SIG-M5 treated with dmso at 0.1 percent for 504 hours (cell line): Measurements from ENCODE around the gene NOS1.
A peak's percentile ranks its signal among the peaks of the same experiment; 100 is the strongest.
"Not testable (repeated sequence)": the region's sequence is repeated elsewhere in the genome, so short reads cannot be mapped to it uniquely, and the experiment has no call there.

Source experiments
- DNase-seq: peaks from one replicate; lab custom pipeline; 2025; ENCODE audit not compliant: unreplicated experiment; lab: John Stamatoyannopoulos, UW

The NOS1 gene

GRCh38 chr12:117273091-117273490, 88.3 kb downstream of the NOS1 start:
- DNase-seq: no peak

DNA sequence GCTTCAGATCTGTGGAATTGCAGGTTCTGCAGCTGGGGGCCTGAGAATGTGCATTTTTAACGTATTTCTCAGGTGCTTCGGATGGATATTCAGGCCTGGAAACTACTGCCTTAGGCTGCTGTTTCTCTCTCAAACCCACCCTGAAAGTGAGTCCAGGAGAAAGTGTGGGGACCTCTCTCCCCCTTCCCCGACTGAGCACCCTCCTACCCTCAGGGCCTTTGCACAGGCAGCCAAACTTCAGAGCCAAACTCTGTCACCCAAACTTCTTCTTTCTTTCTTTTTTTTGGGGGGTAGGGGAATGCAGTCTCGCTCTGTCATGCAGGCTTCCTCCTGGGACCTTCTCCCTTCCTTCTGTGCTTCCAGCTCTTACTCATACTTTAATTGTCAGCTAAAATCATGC, 88.7 kb downstream of the NOS1 start:
- no peak for DNase-seq

GRCh38 chr12:117262749-117263148, 98.7 kb downstream of the NOS1 start:
- no peak for DNase-seq

- DNase-seq: no peak
These were observed 100.2 kb downstream of the NOS1 start for GRCh38 chr12:117261247-117261646.

- DNase-seq: no peak
These were observed 106.0 kb downstream of the NOS1 start for GRCh38 chr12:117255386-117255785.

DNA sequence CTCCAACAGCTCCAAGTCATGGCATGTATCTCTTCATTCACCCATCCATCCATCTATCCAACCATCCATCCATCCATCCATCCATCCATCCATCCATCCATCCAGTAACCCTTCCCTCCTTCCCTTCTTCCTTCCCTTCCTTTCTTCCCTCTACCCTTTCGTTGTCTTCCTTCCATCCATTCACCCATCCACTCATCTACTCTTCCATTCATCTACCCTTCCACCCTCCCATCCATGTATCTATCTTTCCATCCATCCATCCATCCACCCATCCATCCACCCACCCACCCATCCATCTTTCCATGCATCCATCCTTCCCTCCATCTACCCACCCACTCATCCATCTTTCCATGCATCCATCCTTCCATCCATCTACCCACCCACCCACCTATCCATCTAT, 117.9 kb downstream of the NOS1 start:
- DNase-seq: no peak

DNA sequence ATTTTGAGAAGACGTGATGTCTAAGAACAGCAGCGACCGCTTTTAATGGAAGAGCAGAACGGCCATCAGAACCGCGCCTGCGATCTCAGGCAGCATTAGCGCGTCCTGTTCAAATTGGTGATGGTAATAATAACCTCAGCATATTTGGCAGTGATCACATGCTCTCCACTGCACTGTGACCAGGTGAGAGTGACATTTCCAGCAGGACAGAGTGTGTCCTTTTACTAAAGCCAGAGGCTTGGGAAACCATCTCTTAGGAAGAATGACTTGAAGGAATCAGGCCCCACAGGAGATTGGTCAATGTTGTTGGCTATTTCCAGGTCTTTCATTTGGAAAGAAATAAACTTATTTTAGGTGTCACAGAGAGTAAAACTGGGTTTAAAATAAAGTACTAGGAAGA, 119.7 kb downstream of the NOS1 start:
- no peak for DNase-seq

- no peak for DNase-seq
These were observed 121.2 kb downstream of the NOS1 start for GRCh38 chr12:117240081-117240755.

DNA sequence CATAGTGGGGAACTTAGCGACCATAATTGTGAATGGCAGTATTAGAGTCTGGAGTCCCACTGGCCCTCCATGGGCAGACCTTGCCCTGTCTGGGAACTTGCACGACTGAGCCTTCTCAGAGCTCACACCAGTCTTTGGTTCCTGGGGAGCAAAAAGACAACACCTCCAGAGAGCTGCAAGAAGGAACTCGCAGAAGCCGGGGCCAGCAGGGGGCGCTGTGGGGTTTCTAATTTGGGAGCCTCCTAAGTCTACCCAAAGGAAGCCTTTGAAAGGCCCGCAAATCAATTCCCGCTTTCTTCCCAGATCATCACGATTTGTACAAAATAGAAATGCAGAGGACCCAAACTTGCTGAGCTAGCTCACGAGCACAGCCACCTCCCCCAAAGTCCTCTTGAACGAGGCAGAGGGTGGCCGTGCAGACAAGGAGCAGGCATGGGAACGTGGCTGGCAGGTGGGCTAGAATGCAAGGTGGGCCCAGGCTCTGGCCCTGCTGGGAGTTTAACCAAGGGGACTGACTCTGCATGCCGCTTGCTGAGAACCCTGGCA, 124.9 kb downstream of the NOS1 start:
- peak; percentile 57 for DNase-seq

DNA sequence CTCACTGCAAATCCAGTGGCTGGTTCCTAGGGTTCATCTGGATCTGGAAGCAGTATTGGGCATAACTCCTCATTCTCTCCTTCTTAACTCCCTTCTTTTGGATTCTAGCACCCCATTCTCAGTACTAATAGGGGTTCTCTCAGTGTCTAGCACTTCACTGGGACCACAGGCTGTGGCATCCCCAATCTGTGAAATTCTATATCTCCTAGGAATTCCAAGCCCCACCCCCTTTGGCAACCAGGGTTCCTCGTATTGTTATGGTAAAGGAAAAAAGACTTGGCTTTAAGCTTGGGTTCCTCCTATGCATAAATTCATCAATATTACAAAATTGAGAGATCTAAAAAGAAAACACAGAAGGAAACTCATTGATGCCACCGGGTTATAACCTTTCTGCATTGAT, 126.2 kb downstream of the NOS1 start:
- DNase-seq: no peak

GRCh38 chr12:117234441-117234840, 127.0 kb downstream of the NOS1 start:
- DNase-seq: no peak

DNA sequence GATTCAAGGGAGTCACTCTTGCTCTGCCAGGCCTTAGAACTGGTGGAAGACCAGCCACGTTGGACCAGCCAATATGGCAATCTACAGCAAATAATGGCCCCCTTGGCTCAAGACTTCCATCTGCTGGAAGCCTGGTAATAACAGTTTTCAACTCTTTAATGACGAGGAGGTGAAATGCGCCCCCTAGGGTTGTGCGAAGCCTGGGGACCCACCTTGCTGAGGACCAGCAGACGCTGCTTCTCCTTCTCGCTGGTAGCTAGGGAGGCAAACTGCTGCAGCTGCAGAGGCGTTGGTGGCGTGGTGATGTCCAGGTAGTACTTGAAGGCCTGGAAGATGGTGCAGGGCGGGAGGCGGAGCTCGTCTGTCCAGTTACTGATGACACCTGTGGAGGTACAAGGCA, 129.7 kb downstream of the NOS1 start:
- DNase-seq: no peak

DNA sequence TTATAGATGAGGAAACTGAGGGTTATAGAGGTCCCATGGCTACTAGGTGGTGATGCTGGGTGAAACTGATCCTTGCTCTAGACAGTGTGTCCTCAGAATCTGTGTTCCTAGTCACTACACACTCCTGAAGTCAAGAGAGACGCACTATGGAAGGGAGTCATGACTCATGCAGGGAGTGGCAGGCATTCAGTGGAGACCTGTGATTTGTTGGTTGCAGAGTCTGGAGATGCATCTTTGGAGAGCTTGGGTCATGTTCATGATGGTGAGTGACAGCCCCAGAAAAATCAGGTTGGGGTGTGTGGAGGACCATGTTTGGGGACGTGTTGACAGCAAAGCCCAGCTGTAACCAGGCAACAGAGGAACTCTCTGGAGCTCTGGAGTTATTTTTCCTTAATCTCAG, 133.2 kb downstream of the NOS1 start:
- DNase-seq: no peak

GRCh38 chr12:117227000-117227653, 134.3 kb downstream of the NOS1 start:
- DNase-seq: no peak

DNA sequence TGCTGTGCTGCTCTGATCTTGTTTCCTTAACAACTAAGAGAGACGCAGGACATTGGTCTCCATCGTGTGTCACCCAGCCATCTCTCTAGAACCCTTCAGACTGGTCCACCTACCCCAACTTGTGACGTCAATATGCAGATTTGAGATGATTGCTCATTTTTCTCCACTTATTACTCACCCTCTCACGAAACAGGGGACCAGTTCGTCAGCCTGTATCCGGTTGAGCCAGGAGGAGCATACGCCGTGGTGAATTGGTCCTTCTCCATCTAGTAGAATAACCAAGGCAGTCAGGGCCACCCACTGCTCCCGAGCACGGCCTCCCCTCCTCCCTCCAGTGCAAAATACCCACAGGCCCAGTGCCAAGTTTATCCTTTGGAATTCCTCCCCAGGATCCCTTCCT, 134.9 kb downstream of the NOS1 start:
- no peak for DNase-seq

- DNase-seq: no peak
These were observed 136.2 kb downstream of the NOS1 start for GRCh38 chr12:117225179-117225578.

GRCh38 chr12:117220947-117221346, 140.5 kb downstream of the NOS1 start:
- DNase-seq: not testable (repeated sequence)

- DNase-seq: no peak
These were observed 143.3 kb downstream of the NOS1 start for GRCh38 chr12:117218149-117218548.

DNA sequence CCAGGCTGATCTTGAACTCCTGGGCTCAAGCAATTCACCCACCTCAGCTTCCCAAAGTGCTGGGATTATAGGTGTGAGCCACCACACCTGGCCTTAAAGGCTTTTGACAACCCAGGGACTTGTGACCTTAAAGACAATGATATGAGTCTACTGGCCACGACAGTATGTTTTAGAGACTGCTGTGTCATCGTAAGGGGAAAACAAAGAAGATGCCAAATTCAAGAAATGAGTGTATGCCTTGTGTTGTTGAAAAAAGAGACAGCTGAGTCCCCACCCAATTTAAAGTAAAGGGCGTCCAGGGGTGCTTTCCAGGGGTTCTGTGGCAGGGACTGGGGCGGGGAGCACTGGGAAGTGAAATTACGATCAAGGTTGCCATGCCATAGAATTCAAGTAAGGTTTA, 144.7 kb downstream of the NOS1 start:
- DNase-seq: no peak

DNA sequence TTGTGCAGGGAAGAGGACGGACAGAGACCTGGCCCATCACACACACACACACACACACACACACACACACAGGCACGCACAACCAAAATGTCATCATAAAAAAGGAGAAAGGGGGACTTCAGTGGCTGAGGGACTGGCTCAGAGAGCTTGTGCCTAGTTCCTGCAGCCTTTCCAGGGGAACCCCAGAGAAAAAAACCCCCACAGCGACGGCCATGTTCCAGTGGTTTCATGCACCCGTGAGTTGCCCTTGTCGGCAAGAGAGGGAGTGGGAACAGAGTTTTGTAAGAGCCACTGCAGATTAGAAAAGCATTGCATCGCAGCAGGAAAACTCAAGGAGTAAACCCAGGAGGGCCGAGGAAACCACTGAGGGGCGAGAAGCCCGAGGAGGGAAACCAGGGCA, 146.6 kb downstream of the NOS1 start:
- no peak for DNase-seq

DNA sequence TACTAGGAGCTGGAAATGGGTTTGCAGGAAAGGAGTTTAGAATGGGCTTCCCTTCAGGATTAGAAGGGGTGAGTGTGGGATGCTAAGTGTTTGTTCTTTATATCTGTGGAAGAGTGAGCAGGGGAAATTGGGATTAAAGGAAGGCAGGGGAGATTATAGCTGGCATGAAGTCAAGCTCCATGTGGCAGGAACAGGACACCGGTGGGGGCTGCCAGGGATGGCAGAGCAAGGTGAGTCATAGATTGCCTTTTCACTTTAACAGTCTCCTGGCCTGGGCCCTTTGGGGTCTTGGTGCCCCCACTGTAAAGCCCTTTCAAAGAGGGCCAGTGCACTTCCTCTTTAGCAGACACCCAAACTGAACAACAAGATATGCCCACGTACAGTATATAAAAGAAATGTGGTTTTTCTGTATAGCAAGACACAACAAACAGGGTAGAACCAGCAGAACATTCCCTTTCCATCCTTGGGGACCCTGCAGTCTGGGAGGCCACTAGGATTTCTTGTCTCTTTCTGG, 148.1 kb downstream of the NOS1 start:
- DNase-seq: no peak

DNA sequence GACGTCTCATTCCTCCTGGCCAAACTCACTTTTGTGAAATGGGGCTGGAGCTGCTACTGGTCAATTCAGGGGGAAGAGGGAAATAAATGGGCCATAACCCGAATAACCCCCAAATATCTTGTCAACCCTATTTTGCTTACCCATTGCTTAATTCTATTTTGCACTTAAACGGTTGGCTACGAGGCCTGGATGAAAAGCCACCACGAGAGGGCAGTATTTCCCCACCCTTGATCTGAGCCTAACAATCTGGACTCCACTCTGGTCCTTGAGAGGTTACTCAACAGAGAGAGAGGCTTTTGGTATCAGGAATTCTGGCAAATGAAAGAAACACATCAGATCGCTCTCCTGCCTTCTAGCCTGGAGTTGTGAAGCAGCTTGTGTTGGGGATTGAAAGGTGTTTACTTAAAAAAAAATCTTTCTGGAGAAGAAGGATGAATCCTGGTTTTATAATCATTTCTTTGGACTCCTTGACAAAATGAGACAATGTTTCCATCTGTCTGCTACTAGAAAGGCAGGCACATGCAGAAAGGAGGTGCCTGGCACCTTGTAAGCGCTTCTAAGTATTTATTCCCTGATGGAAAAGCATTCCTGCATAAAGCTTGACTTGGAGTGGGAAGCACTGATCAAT, 148.7 kb downstream of the NOS1 start:
- DNase-seq: peak; percentile 58
